NCI-H187 treated with DMSO at 0.1 percent for 48 hours (cell line): ENCODE results near the gene FAM78A.
"Not testable (repeated sequence)": the region's sequence is repeated elsewhere in the genome, so short reads cannot be mapped to it uniquely, and the experiment has no call there.

Experiments
- DNase-seq: peaks from one replicate; lab custom pipeline; 2025; lab: John Stamatoyannopoulos, UW

The FAM78A gene

DNA sequence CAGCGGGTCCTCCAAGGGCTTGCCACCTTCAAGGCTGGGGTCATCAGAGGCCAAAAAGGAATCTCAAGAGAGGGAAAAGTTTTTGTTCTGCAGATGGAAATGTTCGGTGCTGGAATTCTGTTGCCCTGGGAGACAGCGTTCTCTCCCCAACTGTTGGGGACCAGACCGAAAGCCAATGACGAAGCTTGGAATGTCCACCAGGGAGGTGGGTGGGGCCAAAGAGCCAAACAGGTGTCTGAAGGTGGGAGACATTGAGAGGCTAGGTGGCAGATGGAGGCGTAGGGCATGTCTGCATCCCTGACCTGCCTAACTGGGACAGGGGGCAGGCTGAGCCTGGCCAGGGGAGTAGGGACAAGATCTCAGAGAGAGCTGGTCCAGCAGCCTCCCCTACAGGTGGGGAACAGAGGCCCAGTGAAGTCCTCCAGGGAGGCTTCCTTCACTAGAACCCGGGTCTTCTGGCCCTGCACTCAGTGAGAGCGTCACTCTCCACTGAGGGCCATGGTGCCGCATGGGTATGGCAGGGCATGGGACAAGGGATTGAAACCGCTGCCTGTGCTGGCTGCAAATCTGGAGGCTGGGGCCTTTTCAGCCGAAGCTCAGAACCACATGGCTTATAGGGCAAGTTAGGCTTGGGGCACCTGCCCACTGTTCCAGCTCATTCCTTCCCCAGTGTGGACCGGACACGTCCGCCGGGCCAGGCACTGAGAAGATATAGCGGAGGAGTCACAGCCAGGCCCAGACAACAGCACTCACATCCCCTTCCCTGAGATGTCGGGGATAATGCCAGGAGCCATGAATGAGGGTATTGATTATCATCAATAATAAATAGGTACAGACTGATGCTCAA lies 5.0 kb upstream of the FAM78A start:
- no peak for DNase-seq

DNA sequence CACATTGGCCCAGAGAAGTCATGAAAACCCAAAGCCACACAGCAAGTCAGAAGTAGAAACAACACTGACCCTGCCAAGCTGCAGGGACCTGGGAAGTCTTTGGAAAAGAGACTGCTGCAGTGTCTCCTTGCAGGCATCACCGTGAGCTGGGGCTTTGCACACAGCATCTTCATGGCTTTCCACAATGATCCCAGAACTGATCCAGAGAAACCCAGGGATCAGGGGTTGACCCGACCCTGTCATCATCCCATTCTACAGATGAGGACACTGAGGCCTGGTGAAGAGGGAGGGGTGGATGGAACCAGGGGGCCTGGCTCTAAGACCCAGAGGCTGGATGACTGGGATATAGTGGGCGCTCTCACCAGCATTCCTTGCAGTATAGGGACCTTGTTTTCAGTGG lies 4.3 kb upstream of the FAM78A start:
- DNase-seq, result no peak

DNA sequence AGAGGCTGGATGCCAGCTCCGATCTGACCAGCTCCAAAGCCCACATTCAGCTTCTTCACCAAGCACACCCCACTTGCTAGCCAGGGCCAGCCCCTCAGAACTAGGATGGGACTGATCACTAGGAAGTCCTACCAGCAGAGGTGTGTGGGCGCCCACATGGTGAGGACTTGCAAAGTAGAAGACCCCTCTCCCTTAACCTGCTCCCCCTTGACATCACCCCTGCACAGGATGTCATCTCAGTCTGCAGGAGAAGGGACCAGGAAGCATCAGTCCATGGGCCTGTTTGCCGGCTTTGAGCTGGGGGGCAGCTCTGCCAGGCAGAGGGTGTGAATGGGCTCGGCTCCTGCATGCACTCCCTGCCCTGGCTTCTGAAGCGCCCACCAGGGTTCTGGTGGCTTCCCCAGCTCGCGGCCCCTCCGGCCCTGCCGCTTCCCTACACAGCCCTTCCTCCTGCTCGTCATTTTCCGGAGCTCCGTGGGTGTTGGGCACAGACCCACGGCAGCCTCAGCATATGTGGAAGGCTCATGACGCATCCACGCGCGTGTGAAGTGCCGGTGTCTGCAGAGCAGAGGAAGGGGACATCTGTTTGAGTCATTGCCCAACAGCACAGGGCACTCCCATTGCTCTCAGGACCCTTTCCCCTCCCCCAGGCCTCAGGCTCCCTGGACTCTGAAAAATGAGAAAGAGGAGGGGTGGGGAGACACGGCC lies 3.7 kb upstream of the FAM78A start:
- DNase-seq, result no peak

DNA sequence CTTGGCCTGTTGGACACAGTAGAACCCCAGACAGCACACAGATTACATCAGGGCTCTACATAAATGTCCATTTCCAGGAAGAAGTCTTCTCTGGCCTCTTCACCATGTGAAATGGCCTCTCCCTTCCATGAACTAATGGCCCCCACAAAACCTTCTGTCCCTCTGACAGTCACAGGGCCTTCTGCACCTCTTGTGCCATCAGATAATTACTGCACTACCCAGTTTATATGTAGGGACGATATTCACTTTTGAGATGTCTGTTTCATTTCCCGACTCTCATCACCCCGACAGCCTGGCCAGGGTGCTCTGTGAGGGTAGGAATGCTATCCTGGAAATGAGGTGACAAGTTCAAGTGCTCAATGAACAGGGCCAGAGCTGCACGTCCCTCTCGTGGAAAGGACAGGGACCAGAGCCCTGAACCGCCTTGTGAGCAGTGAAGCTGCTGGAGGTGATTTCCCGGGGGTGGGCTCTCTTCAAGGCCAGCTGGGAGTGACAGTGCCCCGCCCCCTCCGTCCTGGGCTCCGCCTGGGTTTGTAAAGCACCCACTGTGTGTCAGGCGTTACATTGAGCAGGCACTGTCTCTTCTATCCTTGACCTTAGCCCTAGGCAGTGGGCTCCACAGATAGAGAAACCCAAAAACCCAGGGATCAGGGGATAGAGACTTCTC lies 3.0 kb upstream of the FAM78A start:
- DNase-seq, result no peak

DNA sequence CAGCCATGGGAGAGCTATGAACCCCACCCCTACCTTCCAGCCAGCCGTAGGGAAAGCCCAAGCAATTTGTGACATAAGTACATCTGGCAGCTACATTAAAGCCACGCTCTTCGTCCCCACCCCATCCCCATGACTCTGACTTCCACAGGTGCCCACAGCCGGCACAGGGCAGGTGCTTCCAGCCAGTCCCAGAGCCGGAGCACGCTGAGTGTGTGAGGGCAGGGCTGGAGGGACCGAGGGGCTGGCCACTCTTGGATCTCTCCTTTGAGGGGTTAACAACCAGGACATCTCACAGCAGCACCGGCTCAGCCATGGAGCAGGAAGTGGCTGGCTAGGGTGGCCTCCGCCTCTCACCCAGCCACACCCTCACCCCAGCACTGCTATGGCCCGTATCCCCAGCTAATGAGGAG lies 2.4 kb upstream of the FAM78A start:
- DNase-seq, result no peak

DNA sequence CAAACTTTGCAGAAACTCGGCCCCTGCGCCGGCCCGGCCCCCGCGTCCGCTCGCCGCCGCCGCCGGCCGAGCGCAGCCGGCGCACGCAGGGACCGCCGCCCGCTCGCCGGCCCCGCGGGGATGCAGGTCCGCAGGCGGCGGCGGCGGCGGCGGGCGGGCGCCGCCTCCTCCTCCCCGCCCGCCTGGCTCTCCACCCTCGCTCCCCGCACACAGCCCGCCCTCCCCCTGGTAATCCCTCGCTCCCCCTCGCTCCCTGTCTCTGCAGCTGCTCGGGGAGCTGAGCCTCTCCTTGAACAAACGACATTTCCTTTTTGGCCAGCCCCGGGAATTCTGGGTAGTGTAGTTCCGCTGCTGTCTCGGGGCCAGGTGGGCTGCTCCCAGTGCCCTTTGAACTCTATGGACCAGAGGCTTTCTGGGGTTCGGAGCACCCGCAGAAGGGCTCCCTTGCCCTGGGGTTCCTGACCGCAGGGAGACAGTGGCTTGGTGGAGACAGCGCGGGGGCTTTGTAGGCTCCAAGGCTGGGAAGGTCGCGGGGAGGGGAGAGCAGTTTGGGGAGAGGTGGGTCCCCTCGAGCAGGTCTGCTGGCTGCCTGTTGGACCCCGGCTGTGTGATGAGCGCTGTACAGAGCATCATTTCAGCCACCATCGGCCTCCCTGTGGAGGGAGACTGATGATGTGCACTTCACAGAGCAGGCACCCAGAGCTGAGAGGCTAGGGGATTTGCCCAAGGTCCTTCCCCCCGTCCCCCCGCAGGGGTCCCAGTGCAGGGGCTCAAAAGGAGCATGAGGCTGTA lies 1.8 kb upstream of the FAM78A start:
- no peak for DNase-seq

DNA sequence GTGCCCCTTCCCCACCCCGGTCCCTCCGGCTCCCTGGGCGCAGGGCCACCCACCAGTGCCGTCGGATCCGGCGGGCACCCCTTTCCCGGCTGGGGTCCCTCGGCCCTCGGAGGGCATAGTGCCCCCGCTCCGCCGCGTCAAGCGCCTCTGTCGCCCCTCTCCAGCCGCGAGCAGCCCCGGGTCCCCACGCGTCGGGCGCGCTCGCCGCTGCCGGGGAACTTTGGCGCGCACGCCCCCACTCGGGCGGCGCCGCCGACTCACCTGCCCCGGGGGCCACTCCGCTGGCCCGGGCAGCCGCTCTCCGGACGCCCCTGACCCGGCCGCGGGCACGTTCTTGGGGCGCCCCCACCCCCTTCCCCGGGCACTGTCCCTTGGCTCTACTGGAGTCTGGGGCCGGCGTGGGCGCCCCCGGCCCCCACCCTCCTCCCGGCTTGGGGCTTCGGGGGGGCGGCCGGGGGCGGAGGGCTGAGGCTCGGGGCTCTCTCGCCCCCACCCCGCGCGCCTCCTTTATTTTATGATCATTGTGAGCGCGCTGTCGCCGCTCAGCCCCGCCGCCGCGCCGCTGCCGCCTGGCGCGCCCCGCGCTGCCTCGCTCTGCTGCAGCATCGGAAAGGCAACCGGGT lies 1.1 kb upstream of the FAM78A start:
- no peak for DNase-seq

DNA sequence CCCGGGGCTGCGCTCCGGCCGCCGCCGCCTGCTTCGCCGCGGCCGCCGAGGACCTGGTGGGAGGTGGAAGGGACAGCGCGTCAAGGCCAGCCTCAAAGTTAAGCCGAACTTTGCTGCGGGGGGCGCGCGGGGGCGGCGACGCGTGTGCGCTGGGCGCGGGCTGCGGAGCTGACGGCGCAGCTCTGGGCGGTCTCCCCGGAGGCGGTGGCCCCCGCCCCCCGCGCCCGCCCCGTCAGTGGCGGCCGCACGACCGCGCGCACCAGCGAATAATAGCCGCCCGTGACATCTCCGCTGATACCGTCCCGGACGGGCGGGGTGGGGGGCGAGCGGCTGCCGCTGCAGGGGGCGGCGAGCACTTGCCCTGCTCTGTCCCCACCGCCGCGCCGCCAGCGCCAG lies 579 bp upstream of the FAM78A start:
- no peak for DNase-seq

DNA sequence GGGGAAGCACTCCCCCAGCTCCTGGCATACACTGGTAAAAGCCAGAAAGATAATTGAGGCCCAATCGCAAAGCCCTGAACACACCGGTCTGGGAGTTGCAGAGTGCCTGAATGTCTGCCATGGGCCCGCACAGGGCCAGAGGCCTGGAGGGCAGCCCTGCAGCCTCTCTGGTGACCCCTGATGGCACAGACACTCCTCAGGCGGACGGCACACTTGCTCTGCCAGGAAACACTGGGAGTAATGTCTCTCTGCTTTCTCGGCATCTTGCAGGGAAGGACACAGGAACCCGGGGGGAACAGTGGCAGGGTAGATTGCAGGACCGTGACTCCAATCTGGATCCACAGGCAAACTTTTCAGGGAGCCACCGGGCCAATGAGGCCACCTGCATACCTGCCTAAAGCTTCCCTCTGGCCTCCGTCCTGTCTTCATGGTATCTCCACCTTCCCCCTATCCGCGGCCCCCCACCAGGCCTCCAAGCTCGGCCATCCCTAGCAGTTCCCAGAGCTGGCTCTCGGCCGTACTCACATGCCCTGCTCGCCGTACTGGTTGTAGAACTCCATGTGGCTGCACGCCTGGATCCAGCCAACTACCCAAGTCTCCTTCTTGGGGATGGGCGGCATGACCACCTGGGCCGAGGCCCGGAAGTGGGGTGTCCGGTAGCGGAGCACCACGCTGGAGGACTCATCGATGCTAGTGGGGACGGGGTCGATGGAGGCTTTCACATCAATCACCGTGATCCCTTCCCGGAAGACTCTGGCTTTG lies 797 bp downstream of the FAM78A start:
- no peak for DNase-seq

DNA sequence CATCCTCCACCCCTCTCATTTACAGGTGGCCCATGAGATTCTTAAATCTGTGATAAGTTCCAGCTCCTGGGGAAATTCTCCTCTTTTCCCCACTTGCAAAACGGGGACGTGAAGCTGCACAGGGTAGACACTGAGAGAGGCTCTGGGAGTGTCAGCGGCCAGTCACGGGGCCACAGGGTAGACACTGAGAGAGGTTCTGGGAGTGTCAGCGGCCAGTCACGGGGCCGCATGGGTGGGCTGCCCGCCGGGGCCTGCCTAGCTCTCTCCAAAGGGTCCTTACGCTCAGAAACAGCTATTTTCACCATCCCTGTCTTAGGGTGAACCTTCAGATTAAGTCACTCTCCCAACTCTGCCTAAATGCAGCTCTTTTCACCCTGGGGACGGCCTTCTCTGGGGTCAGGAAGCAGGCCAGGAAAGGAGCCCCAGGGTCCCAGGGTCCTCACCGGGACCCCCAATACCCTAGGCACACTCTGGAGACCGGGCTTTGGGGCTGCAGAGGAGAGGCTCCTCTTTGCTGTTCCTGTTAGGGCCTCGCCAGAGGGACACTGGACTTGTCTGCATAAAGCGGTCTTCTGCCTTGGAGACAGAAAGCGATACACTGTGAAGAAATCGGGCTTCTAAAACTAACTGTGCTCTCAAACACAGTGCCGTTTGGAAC lies 1.5 kb downstream of the FAM78A start:
- no peak for DNase-seq

DNA sequence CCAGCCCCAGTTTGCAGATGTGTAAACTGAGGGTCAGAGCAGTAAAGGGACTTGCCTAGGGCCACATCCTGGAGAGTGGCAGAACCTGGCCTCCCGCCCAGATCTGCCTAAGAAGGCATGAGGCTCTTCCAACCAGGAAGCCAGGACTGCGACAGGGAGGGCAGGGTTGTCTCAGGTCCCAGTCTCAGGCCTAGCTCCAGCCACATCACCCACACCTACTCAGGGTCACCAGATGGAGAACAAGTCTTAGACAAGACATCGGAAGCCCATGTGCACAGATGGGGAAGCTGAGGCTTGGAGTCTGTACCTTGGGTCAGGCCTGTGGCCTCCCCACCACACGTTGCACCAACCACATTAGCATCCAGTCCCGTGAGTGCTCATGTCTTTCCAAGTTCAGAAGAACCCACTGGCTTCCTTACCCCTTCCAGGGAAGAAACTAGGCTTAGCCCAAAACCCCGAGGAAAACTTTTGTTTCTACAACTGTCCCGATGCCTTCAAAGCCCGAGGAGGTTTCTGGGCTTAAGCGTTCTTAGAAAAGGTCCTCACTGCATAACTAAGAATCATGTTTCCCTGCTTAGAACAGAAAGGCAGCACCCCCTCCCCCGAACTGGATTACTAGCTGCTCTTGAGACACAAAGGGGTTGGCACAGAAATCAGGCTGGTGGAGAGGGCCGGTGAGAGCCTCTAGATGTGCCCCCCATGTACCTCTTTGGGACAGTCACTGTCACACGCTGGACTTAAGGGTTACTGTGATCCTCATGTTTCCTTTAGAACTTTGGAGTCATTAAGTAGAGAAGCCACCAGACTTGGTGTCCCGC lies 2.2 kb downstream of the FAM78A start:
- no peak for DNase-seq

DNA sequence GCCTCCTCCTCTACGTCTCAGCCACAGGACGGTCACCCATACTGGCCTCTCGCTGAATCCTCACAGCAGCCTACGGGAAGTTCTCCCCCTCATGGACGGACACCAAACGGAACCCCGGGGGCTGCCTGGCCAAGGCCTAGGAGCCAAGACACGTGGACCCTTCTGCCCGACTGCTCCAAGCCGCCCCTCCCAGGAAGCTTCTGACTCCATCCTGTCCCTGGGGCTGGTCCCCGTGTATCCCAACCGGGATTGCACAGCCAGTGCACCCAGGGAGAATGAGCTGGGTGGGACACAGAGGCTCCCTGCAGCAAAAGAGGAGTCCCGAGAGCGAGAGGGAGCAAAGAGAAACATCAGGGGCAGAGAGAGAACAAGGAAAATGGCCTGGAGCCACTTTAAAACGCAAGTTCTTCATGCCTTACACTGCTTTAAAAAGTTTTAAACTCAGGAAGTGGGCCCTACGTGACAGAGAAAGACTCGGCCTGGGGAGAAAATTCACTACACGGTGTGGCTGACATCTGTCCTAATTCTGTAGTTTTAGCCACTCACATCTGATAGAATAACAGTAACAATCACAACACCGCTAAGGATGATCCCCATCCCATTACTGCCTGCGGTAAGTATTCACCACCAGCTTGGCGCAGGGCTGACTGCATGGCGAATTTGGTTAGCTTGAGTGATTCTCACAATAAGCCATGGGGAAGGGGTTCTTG lies 3.0 kb downstream of the FAM78A start:
- no peak for DNase-seq

DNA sequence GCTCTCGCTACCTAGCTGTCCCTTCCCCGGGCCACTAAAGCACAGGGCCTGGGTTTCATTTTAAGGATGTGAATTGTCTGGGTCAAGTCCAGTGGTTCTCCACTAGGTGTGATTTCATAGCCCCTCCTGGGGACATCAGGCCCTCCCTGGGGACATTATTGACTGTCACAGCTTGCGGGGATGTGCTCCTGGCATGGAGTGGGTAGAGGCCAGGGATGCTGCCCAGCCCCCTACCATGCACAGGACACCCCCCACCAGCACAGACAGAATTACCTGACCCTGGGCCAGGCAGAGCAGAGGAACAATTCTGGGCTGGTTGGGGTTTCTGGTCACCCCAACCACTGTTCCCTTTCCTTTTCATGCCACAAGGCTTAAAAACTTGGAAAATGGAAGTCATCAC lies 4.1 kb downstream of the FAM78A start:
- no peak for DNase-seq

DNA sequence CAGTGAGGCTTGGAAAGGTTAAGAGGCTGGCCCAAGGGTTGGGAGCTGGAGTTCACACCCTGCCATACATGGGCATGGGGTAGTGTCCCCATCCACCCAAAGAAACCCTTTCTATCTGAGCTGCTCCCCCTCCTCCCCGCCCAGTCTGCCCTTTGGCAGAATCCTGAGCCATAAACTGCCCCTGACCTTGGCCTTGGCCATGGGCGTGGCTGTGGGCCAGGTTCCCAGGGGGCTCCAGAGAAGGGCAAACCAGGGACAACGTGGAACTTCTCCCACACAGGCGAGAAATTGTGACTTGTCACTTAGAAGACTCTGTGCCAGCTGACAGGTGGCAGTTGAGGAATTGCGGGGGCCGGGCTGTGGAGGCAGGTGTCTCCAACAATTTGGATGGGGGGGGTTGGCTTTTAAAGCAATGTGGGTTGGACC lies 4.8 kb downstream of the FAM78A start:
- no peak for DNase-seq

DNA sequence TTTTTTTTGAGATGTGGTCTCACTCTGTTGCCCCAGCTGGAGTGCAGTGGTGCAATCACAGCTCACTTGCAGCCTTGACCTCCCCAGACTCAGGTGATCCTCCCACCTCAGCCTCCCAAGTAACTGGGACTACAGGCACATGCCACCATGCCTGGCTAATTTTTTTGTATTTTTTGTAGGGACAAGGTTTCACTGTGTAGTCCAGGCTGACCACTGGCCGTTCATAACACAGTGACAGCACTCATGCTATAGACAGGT lies 5.4 kb downstream of the FAM78A start:
- not testable (repeated sequence) for DNase-seq

DNA sequence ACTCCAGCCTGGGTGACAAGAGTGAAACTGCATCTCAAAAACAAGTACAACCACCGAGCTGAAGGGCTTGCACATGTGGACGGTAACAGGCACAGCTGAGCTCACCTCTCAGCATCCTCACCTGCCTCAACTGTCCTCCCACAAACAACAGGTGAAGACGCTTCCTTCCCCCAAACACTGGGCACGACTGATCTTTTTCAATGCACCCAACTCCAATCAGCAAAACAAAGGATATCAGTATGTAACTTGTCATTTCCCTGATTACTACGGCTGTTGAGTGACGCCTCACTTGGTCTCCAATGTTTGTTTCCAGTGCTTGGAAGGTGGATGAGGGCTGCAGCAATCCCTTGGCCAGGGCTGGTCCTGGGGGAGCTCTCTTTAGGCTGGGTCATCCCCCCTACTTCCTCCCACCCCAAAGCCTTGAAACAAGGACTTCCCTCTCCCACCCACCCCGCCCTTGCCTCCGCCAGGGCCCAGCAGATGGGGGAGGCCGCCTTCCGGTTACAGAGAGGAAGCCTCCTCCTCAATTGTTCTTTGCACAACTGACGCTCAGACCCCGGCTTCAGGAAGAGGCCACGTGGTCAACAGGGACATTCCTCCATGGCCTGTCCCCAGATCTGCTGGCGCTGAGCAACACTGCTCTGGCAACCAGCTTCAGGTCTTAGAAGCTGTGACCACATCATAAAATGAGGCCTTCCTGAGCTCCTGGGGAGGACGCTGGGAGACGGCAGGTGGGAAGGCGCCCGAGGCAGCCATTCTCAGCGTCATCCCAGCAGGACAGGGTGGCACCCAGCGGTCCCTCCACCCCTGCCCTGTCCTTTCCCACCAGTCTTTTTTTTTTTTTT lies 5.9 kb downstream of the FAM78A start:
- no peak for DNase-seq

DNA sequence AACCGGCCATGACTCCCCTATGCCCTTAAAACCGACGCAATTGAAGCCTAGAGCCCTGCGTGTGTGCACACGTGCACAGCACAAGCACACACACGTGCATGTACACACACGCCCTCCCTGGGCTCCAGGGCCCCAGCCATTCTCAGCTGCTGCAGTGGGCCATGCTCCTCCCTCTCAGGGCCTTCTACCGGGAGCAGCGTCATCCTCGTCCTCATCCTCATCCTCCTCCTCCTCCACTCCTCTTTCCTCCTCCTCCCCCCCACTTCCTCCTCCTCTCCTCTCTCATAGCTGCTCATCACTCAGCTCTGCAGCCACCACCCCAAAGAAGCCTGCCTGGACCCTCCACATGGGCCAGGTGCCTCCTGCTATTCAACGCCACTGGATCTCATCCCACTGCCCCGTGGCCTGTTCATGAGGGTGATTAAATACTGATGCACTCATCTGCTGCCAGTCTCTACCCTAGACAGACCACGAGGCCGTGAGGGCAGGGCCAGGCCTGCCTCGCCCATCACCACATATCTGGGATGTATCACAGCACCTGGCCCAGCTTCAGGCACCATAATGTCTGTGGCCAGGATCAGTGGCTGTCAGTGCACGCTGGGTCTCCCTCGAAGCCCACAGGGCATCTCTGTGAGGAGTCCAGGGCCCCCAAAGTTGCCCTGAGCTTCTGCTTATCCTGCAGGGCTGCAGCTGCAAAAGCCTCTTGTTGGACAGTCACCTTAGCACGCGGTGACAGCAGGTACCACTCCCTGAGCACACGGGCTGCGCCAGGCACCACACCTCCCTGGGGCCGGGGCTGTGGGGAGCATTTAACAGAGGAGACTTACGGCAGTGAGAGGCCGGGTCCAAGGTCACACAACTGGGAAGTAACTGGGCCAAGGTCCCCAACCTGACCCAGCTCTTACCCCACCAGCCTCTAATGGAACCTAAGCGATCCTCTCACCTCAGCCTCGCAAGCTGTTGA lies 9.8 kb downstream of the FAM78A start:
- DNase-seq, result no peak
